ENCODE measurements around the gene RPL9.
A peak's percentile ranks its signal among the peaks of the same experiment; 100 is the strongest.
"Not testable (repeated sequence)": the region's sequence is repeated elsewhere in the genome, so short reads cannot be mapped to it uniquely, and the experiment has no call there.

RPL9 gene

DNA sequence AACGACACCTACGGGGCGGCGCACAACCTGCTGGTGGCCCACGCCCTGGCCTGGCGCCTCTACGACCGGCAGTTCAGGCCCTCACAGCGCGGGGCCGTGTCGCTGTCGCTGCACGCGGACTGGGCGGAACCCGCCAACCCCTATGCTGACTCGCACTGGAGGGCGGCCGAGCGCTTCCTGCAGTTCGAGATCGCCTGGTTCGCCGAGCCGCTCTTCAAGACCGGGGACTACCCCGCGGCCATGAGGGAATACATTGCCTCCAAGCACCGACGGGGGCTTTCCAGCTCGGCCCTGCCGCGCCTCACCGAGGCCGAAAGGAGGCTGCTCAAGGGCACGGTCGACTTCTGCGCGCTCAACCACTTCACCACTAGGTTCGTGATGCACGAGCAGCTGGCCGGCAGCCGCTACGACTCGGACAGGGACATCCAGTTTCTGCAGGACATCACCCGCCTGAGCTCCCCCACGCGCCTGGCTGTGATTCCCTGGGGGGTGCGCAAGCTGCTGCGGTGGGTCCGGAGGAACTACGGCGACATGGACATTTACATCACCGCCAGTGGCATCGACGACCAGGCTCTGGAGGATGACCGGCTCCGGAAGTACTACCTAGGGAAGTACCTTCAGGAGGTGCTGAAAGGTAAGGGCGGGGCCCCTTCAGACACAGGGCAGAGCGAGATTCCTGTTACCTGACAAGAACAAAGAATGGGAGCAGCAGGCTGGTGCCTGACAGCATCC, 11.7 kb downstream of the RPL9 start:
- peaks cover 13% of the 10 kb centered on the region; the same call in 1 of the 2 replicates for H3K36me3 ChIP-seq (ENCODE audit: insufficient read depth, low read length)
- no peaks in the 10 kb centered on the region for H3K27me3 ChIP-seq (ENCODE audit: insufficient read depth, low read length)
- H3K4me3 ChIP-seq (ENCODE audit: low read depth, low read length) = peak overlapping the region; percentile 34
- H2AFZ ChIP-seq (ENCODE audit: low read length, unreplicated experiment) = no peak overlapping the region
- no peaks in the 10 kb centered on the region for H3K4me1 ChIP-seq (ENCODE audit: control insufficient read depth, insufficient read depth, low read length, unreplicated experiment)
- H3K79me2 ChIP-seq (ENCODE audit: control insufficient read depth, insufficient read depth, low read length, unreplicated experiment) = no peaks in the 10 kb centered on the region
- no peak overlapping the region for H3K27ac ChIP-seq (ENCODE audit: low read depth, low read length)

DNA sequence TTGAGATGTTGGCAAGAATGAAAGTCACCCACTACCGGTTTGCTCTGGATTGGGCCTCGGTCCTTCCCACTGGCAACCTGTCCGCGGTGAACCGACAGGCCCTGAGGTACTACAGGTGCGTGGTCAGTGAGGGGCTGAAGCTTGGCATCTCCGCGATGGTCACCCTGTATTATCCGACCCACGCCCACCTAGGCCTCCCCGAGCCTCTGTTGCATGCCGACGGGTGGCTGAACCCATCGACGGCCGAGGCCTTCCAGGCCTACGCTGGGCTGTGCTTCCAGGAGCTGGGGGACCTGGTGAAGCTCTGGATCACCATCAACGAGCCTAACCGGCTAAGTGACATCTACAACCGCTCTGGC, 12.3 kb downstream of the RPL9 start:
- H3K4me3 ChIP-seq (ENCODE audit: low read depth, low read length) = no peak overlapping the region
- H3K4me1 ChIP-seq (ENCODE audit: control insufficient read depth, insufficient read depth, low read length, unreplicated experiment) = no peaks in the 10 kb centered on the region
- no peak overlapping the region for H3K27ac ChIP-seq (ENCODE audit: low read depth, low read length)
- H3K79me2 ChIP-seq (ENCODE audit: control insufficient read depth, insufficient read depth, low read length, unreplicated experiment) = no peaks in the 10 kb centered on the region
- H3K36me3 ChIP-seq (ENCODE audit: insufficient read depth, low read length) = peaks cover 11% of the 10 kb centered on the region; the same call in 1 of the 2 replicates
- no peaks in the 10 kb centered on the region for H3K27me3 ChIP-seq (ENCODE audit: insufficient read depth, low read length)
- no peak overlapping the region for H2AFZ ChIP-seq (ENCODE audit: low read length, unreplicated experiment)

- H3K27ac ChIP-seq (ENCODE audit: low read depth, low read length) = no peak overlapping the region
- H3K4me1 ChIP-seq (ENCODE audit: control insufficient read depth, insufficient read depth, low read length, unreplicated experiment) = no peaks in the 10 kb centered on the region
- no peaks in the 10 kb centered on the region for H3K79me2 ChIP-seq (ENCODE audit: control insufficient read depth, insufficient read depth, low read length, unreplicated experiment)
- no peak overlapping the region for H2AFZ ChIP-seq (ENCODE audit: low read length, unreplicated experiment)
- no peaks in the 10 kb centered on the region for H3K36me3 ChIP-seq (ENCODE audit: insufficient read depth, low read length)
- H3K27me3 ChIP-seq (ENCODE audit: insufficient read depth, low read length) = peaks cover 5% of the 10 kb centered on the region
- no peak overlapping the region for H3K4me3 ChIP-seq (ENCODE audit: low read depth, low read length)
Measured at GRCh38 chr4:39442998-39443397, 15.7 kb downstream of the RPL9 start.

GRCh38 chr4:39441593-39441992, 17.1 kb downstream of the RPL9 start:
- Histone ChIP-seq H3K4me1 (ENCODE audit: control insufficient read depth, insufficient read depth, low read length, unreplicated experiment) (no peaks in the 10 kb centered on the region), H3K36me3 (ENCODE audit: insufficient read depth, low read length) (no peaks in the 10 kb centered on the region), H3K27ac (ENCODE audit: low read depth, low read length) (no peak overlapping the region), H3K79me2 (ENCODE audit: control insufficient read depth, insufficient read depth, low read length, unreplicated experiment) (no peaks in the 10 kb centered on the region), H2AFZ (ENCODE audit: low read length, unreplicated experiment) (no peak overlapping the region), H3K27me3 (ENCODE audit: insufficient read depth, low read length) (peaks cover 7% of the 10 kb centered on the region), H3K4me3 (ENCODE audit: low read depth, low read length) (no peak overlapping the region)

- H3K36me3 ChIP-seq (ENCODE audit: insufficient read depth, low read length) = no peaks in the 10 kb centered on the region
- H3K27ac ChIP-seq (ENCODE audit: low read depth, low read length) = no peak overlapping the region
- H3K79me2 ChIP-seq (ENCODE audit: control insufficient read depth, insufficient read depth, low read length, unreplicated experiment) = no peaks in the 10 kb centered on the region
- no peak overlapping the region for H2AFZ ChIP-seq (ENCODE audit: low read length, unreplicated experiment)
- no peaks in the 10 kb centered on the region for H3K4me1 ChIP-seq (ENCODE audit: control insufficient read depth, insufficient read depth, low read length, unreplicated experiment)
- no peak overlapping the region for H3K4me3 ChIP-seq (ENCODE audit: low read depth, low read length)
- peaks cover 7% of the 10 kb centered on the region for H3K27me3 ChIP-seq (ENCODE audit: insufficient read depth, low read length)
Measured at GRCh38 chr4:39435659-39436563, 22.8 kb downstream of the RPL9 start.

DNA sequence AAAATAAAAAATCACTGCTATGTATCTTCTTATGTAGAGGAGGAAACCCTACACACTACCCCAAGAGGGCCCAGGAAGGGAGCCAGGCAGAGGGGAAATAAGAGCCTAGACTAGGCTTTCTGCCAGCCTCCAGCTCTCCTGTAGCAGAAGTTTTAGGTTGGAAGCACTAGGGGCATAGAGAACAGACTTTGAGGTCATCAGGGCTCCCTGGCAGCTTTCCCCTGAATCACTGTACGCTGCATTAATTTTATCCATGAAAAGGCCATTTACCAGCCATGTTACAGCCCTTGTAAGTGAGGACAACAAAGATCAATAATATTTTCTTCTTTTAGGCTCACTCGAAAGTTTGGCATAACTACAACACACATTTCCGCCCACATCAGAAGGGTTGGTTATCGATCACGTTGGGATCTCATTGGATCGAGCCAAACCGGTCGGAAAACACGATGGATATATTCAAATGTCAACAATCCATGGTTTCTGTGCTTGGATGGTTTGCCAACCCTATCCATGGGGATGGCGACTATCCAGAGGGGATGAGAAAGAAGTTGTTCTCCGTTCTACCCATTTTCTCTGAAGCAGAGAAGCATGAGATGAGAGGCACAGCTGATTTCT, 24.7 kb downstream of the RPL9 start:
- no peaks in the 10 kb centered on the region for H3K79me2 ChIP-seq (ENCODE audit: control insufficient read depth, insufficient read depth, low read length, unreplicated experiment)
- H3K27ac ChIP-seq (ENCODE audit: low read depth, low read length) = no peak overlapping the region
- no peak overlapping the region for H3K4me3 ChIP-seq (ENCODE audit: low read depth, low read length)
- H3K27me3 ChIP-seq (ENCODE audit: insufficient read depth, low read length) = peaks cover 7% of the 10 kb centered on the region
- no peaks in the 10 kb centered on the region for H3K4me1 ChIP-seq (ENCODE audit: control insufficient read depth, insufficient read depth, low read length, unreplicated experiment)
- H3K36me3 ChIP-seq (ENCODE audit: insufficient read depth, low read length) = no peaks in the 10 kb centered on the region
- H2AFZ ChIP-seq (ENCODE audit: low read length, unreplicated experiment) = no peak overlapping the region

DNA sequence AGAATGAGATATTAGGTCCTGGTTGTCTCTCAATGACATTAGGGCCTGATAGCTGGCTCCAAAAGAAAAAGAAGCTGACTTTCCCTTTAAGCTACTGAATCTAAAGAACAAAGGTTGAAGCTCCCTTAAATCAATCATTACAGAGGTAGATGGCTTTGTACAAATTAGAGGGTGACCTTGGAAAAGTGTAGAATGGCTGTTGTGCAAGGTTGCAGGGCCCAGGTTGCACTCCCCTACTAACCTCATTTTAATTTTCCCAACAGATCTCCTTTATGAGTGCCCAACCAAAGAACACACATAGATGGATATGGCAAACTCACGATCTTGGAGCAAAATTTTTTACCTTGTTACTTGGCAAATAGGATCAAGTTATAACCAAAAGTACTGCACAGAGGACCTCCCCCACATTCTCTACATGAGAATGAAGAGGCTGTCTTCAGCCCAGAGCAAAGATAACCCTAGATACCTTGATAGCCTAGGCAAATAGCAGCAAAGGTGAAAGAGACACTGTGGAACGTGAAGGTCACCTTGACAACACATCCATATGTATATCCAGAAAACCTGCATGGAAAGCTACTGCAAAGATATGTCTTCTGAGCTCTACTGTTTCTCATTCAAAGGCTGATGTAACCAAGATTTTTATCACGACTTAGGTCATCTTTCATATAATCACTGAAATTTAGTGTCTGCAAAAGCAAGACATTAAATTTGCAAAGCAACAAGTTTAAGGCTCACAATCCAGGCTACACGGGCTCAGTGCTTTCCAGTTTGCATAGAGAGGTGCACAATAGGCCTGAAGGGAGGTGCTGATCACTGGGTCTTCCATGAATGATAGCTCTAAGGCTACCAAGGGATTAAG, 29.0 kb downstream of the RPL9 start:
- Histone ChIP-seq H3K4me1 (ENCODE audit: control insufficient read depth, insufficient read depth, low read length, unreplicated experiment) (no peaks in the 10 kb centered on the region), H2AFZ (ENCODE audit: low read length, unreplicated experiment) (peak overlapping the region; percentile 38), H3K4me3 (ENCODE audit: low read depth, low read length) (no peak overlapping the region), H3K27me3 (ENCODE audit: insufficient read depth, low read length) (no peaks in the 10 kb centered on the region), H3K79me2 (ENCODE audit: control insufficient read depth, insufficient read depth, low read length, unreplicated experiment) (no peaks in the 10 kb centered on the region), H3K27ac (ENCODE audit: low read depth, low read length) (no peak overlapping the region), H3K36me3 (ENCODE audit: insufficient read depth, low read length) (no peaks in the 10 kb centered on the region)

GRCh38 chr4:39427520-39428114, 31.1 kb downstream of the RPL9 start:
- Histone ChIP-seq H3K4me1 (ENCODE audit: control insufficient read depth, insufficient read depth, low read length, unreplicated experiment) (no peaks in the 10 kb centered on the region), H2AFZ (ENCODE audit: low read length, unreplicated experiment) (no peak overlapping the region), H3K4me3 (ENCODE audit: low read depth, low read length) (no peak overlapping the region), H3K27ac (ENCODE audit: low read depth, low read length) (no peak overlapping the region), H3K79me2 (ENCODE audit: control insufficient read depth, insufficient read depth, low read length, unreplicated experiment) (no peaks in the 10 kb centered on the region), H3K27me3 (ENCODE audit: insufficient read depth, low read length) (no peaks in the 10 kb centered on the region), H3K36me3 (ENCODE audit: insufficient read depth, low read length) (no peaks in the 10 kb centered on the region)

DNA sequence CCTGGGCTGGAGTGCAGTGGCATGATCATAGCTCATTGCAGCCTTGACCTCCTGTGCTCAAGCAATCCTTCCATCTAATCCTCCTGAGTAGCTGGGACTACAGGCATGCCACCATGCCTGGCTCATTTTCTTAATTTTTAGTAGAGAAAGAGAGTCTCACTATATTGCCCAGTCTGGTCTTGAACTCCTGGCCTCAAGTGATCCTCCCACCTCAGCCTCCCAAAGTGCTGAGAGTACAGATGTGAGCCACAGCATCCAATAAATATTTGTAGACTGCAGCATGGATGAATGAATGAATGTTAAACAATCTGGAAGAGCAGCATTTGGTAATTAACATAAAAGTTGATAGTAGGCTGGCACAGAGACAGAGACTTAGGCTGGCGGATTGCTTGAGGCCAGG, 32.0 kb downstream of the RPL9 start:
- H3K4me1 ChIP-seq (ENCODE audit: control insufficient read depth, insufficient read depth, low read length, unreplicated experiment) = no peaks in the 10 kb centered on the region
- no peaks in the 10 kb centered on the region for H3K27me3 ChIP-seq (ENCODE audit: insufficient read depth, low read length)
- H2AFZ ChIP-seq (ENCODE audit: low read length, unreplicated experiment) = no peak overlapping the region
- H3K27ac ChIP-seq (ENCODE audit: low read depth, low read length) = no peak overlapping the region
- H3K4me3 ChIP-seq (ENCODE audit: low read depth, low read length) = no peak overlapping the region
- H3K79me2 ChIP-seq (ENCODE audit: control insufficient read depth, insufficient read depth, low read length, unreplicated experiment) = no peaks in the 10 kb centered on the region
- H3K36me3 ChIP-seq (ENCODE audit: insufficient read depth, low read length) = no peaks in the 10 kb centered on the region

DNA sequence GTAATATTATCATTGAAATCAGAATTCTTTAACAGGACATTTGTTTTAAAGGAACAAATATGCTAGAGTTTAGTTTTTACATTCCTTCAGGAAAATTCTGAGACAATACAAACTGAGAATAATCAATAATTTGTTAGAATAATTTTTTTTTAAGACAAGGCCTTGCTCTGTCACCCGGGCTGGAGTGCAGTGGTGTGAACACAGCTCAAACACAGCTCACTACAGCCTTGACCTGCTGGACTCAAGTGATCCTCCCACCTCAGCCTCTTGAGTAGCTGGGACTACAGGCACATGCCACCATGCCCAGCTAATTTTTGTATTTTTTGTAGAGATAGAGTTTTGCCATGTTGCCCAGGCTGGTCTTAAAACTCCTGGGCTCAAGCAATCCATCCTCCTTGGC, 33.4 kb downstream of the RPL9 start:
- not testable (repeated sequence) for H3K4me3 ChIP-seq (ENCODE audit: low read depth, low read length); H3K4me1 ChIP-seq (ENCODE audit: control insufficient read depth, insufficient read depth, low read length, unreplicated experiment); H3K79me2 ChIP-seq (ENCODE audit: control insufficient read depth, insufficient read depth, low read length, unreplicated experiment); H3K36me3 ChIP-seq (ENCODE audit: insufficient read depth, low read length); H3K27me3 ChIP-seq (ENCODE audit: insufficient read depth, low read length); H2AFZ ChIP-seq (ENCODE audit: low read length, unreplicated experiment); H3K27ac ChIP-seq (ENCODE audit: low read depth, low read length)

Measured in ACC112 (cell line).